MM.1S (cell line): ENCODE measurements around the gene STC2.

Experiments
- DNase-seq: peaks from one replicate; pipeline ENCODE4 v3.0.0-alpha.2; 2015
- H2AFZ ChIP-seq: fragments of 300-600 bp; sonication (generic); 2 replicates; pipeline ENCODE4 v1.6.0; 2016; ENCODE audit warnings: antibody characterized with exemption, low read length
- H3F3A ChIP-seq: fragments of 300-600 bp; sonication (generic); 2 replicates; pipeline ENCODE4 v1.6.1; 2016; ENCODE audit warnings: mild to moderate bottlenecking, antibody characterized with exemption, low read length, moderate library complexity, mixed read lengths; ENCODE audit not compliant: insufficient read depth
- H3K27ac ChIP-seq: fragments of 300-600 bp; sonication (generic); 2 replicates; pipeline ENCODE4 v1.5.1; 2016; ENCODE audit warnings: mild to moderate bottlenecking, low read length
- H3K27me3 ChIP-seq: fragments of 300-600 bp; sonication (generic); replicated peaks from 2 replicates; pipeline ENCODE4 v1.6.0; 2016; ENCODE audit warnings: low read length; ENCODE audit not compliant: insufficient read depth
- H3K36me3 ChIP-seq: fragments of 300-600 bp; sonication (generic); replicated peaks from 2 replicates; pipeline ENCODE4 v1.6.1; 2016; ENCODE audit warnings: mild to moderate bottlenecking, low read length, mixed read lengths; ENCODE audit not compliant: insufficient read depth
- H3K4me1 ChIP-seq: fragments of 300-600 bp; sonication (generic); 2 replicates; pipeline ENCODE4 v1.6.1; 2016; ENCODE audit warnings: low read length, mixed read lengths
- H3K4me2 ChIP-seq: fragments of 300-600 bp; sonication (generic); 2 replicates; pipeline ENCODE4 v1.6.0; 2016; ENCODE audit warnings: low read depth, low read length
- H3K4me3 ChIP-seq: fragments of 300-600 bp; sonication (generic); 2 replicates; pipeline ENCODE4 v1.5.1; 2016; ENCODE audit warnings: low read length, mixed read lengths
- H3K79me2 ChIP-seq: fragments of 300-600 bp; sonication (generic); 2 replicates; pipeline ENCODE4 v1.6.1; 2016; ENCODE audit warnings: mixed run types, low read length, mixed read lengths
- H3K9ac ChIP-seq: fragments of 300-600 bp; sonication (generic); 2 replicates; pipeline ENCODE4 v1.6.1; 2016; ENCODE audit warnings: low read length, mixed read lengths
- H3K9me2 ChIP-seq: fragments of 300-600 bp; sonication (generic); replicated peaks from 2 replicates; pipeline ENCODE4 v1.6.1; 2016; ENCODE audit warnings: mild to moderate bottlenecking, low read length, mixed read lengths; ENCODE audit not compliant: insufficient read depth
- H3K9me3 ChIP-seq: fragments of 300-600 bp; sonication (generic); replicated peaks from 2 replicates; pipeline ENCODE4 v1.6.1; 2016; ENCODE audit warnings: mild to moderate bottlenecking, low read length, mixed read lengths; ENCODE audit not compliant: insufficient read depth
- H4K20me1 ChIP-seq: fragments of 300-600 bp; sonication (generic); 2 replicates; pipeline ENCODE4 v1.6.1; 2016; ENCODE audit warnings: mild to moderate bottlenecking, low read length, moderate library complexity, mixed read lengths; ENCODE audit not compliant: insufficient read depth
- EZH2 ChIP-seq: fragments of 300-600 bp; sonication (generic); optimal IDR thresholded peaks from 2 replicates; pipeline ENCODE3; 2017; ENCODE audit warnings: low read depth, mild to moderate bottlenecking, antibody characterized with exemption, low read length, mixed read lengths
- EZH2phosphoT487 ChIP-seq: fragments of 300-600 bp; sonication (generic); IDR thresholded peaks from 2 replicates; pipeline ENCODE4 v1.6.1; 2018; ENCODE audit warnings: antibody characterized with exemption, low read length
- TF ChIP-seq, protein P1 (sequence below): fragments of 300-600 bp; sonication (generic); IDR thresholded peaks from 2 replicates; pipeline ENCODE4 v1.5.1; 2016; ENCODE audit warnings: antibody characterized with exemption, low read length, mixed read lengths

STC2 gene

DNA sequence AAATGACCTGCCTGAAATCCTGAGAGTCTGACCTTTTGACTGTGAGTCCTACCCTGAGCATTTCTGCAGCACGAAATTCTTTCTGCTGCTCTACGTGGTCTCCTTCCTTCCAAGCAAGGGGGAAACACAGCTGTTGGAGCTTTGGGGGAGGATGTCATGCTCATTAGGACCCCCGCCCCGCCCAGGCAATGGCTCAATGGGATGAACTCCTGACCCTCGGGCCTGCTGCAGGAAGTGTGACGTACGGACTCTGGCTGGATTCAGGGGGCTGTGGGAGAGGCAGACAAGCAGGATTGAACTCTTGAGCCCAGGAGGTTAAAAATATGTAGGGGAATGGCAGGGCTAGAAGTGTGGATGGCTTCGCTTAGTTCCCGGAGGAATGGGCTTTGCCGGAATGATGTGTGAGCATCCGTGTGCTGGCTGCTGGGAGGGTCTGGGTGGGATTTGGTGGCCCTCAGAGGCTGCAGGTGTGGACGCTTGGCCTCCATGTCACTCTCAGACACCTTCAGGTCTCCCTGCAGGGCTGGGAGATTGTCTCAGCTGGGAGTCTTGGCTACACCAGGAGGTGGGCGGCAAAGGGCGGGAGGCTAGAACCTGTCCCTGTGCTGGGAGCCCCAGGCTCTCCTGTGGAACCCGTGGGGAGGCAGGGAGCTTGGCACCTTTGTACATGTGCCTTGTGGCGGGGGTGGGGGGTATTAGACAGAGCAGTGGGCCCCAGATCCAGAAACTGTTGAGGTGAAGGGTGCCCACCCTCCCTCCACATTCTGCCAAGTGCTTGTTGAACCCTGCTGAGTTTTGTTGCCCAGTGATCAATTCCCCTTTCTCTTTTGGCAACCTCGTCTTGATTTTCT is 26.3 kb downstream of the STC2 start:
- Histone ChIP-seq H2AFZ (no peak overlapping the region), H3K27me3 (peaks cover 18% of the 10 kb centered on the region), H3K9me3 (no peaks in the 10 kb centered on the region), H3F3A (no peaks in the 10 kb centered on the region), H3K4me2 (no peak overlapping the region), H3K79me2 (no peaks in the 10 kb centered on the region), H3K4me3 (no peak overlapping the region), H3K4me1 (no peaks in the 10 kb centered on the region), H3K36me3 (no peaks in the 10 kb centered on the region), H4K20me1 (no peaks in the 10 kb centered on the region), H3K9me2 (no peaks in the 10 kb centered on the region), H3K9ac (no peak overlapping the region), H3K27ac (no peak overlapping the region)
- TF ChIP-seq EZH2phosphoT487, result no peak
- TF ChIP-seq, protein P1, sequence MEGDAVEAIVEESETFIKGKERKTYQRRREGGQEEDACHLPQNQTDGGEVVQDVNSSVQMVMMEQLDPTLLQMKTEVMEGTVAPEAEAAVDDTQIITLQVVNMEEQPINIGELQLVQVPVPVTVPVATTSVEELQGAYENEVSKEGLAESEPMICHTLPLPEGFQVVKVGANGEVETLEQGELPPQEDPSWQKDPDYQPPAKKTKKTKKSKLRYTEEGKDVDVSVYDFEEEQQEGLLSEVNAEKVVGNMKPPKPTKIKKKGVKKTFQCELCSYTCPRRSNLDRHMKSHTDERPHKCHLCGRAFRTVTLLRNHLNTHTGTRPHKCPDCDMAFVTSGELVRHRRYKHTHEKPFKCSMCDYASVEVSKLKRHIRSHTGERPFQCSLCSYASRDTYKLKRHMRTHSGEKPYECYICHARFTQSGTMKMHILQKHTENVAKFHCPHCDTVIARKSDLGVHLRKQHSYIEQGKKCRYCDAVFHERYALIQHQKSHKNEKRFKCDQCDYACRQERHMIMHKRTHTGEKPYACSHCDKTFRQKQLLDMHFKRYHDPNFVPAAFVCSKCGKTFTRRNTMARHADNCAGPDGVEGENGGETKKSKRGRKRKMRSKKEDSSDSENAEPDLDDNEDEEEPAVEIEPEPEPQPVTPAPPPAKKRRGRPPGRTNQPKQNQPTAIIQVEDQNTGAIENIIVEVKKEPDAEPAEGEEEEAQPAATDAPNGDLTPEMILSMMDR, result no peak
- no peak for TF ChIP-seq EZH2
- DNase-seq, result no peak

DNA sequence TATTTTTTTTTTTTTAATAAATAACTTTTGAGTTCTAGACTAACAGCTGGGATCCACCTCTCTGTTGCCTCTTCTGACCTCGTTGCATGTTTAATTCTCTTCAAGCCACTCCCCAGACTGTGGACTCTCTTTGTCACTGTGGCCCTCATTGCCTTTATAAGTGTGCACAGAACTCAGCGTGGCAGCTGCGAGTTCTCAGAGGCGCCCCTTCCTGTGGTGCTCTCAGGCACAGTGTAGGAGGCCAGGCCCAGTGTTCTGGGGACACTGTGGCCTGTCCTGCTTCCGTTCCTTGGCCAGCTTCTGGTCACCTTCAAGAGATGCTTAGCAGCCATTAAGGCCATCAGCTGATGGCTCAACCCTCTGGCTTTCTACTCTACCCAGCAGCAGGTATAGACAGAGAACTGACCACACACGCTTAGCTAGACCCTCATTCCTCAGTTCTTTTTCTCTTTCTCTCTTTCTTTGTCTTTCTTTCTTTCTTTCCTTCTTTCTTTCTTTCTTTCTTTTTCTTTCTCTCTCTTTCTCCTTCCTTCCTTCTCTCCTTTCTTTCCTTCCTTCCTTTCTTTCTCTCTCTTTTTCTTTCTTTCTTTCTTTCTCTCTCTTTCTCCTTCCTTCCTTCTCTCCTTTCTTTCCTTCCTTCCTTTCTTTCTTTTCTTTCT is 27.7 kb downstream of the STC2 start:
- H2AFZ ChIP-seq, result no peak overlapping the region
- no peak overlapping the region for H3K27ac ChIP-seq
- DNase-seq, result no peak
- no peak overlapping the region for H3K4me3 ChIP-seq
- no peak overlapping the region for H3K9ac ChIP-seq
- TF ChIP-seq EZH2, result no peak
- TF ChIP-seq, protein P1, result no peak
- no peaks in the 10 kb centered on the region for H3K79me2 ChIP-seq
- H3K4me1 ChIP-seq, result no peaks in the 10 kb centered on the region
- no peaks in the 10 kb centered on the region for H4K20me1 ChIP-seq
- no peak overlapping the region for H3K4me2 ChIP-seq
- no peaks in the 10 kb centered on the region for H3K36me3 ChIP-seq
- no peaks in the 10 kb centered on the region for H3K9me2 ChIP-seq
- H3K9me3 ChIP-seq, result no peaks in the 10 kb centered on the region
- H3F3A ChIP-seq, result no peaks in the 10 kb centered on the region
- peaks cover 26% of the 10 kb centered on the region for H3K27me3 ChIP-seq

DNA sequence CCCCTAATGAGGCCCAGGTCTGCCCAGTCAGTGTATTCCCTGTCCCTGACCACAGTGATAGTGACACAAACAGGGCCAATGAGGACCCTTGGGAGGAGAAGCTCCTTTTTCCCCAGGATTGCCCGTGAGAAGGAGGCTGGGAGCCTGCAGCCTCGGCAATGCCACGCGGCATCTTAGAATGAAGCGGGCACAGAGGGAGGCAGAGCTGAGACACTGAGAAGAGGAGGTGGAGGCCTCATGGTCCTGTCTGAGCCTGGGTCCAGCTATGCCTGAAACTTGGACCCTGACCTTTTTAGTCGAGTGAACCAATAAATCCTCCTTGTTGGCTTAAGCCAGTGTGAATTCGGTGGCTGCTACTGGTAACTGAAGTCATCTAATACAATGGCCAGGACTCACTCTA is 28.4 kb downstream of the STC2 start:
- TF ChIP-seq, protein P1, result no peak
- no peak for TF ChIP-seq EZH2
- no peak for TF ChIP-seq EZH2phosphoT487
- Histone ChIP-seq H4K20me1 (no peaks in the 10 kb centered on the region), H3K79me2 (no peaks in the 10 kb centered on the region), H2AFZ (no peak overlapping the region), H3F3A (no peaks in the 10 kb centered on the region), H3K27me3 (peaks cover 30% of the 10 kb centered on the region), H3K27ac (no peak overlapping the region), H3K9me3 (no peaks in the 10 kb centered on the region), H3K4me2 (no peak overlapping the region), H3K9me2 (no peaks in the 10 kb centered on the region), H3K4me3 (no peak overlapping the region), H3K4me1 (no peaks in the 10 kb centered on the region), H3K36me3 (no peaks in the 10 kb centered on the region), H3K9ac (no peak overlapping the region)
- DNase-seq, result no peak
